Measurements from ENCODE around the gene GLUL. TPM values are rescaled to one million over a fixed set of nuclear protein-coding genes. Genes with fewer than 3 reads are reported as not detected.
"Not testable (repeated sequence)": the region's sequence is repeated elsewhere in the genome, so short reads cannot be mapped to it uniquely, and the experiment has no call there.

The GLUL gene
- total RNA-seq, 1 experiment from 2014 or later = not detected

DNA sequence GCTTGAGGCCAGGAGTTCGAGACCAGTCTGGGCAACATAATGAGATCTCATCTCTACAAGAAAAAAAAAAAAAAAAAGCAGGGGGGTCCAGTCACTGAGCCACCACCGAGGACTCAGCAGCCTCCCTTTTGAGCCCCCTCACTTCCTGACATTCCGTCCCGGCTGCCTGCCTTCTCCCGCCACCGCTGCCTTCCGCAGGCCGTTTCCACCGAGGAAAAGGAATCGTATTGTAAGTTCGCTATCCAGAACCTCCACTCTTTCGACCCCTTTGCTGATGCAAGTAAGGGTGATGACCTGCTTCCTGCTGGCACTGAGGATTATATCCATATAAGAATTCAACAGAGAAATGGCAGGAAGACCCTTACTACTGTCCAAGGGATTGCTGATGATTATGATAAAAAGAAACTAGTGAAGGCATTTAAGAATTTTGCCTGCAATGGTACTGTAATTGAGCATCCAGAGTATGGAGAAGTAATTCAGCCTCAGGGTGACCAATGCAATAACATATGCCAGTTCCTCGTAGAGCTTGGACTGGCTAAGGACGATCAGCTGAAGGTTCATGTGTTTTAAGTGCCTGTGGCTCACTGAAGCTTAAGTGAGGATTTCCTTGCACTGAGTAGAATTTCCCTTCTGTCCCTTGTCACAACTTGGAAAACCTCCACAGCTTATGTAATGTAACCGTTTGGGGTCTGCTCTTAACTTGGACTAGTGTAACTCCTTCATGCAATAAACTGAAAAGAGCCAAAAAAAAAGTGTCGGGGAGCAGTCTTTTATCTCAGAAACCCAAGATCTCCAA lies 55.6 kb downstream of the GLUL start:
- no peaks in the 10 kb centered on the region for H3K36me3 ChIP-seq (ENCODE audit: insufficient read depth, low read length)
- H4K20me1 ChIP-seq (ENCODE audit: insufficient read depth, low read depth, low read length) = no peaks in the 10 kb centered on the region
- no peak for DNase-seq
- H3K4me2 ChIP-seq (ENCODE audit: low read depth, low read length, poor library complexity, severe bottlenecking) = no peak overlapping the region
- no peak overlapping the region for H3K9ac ChIP-seq (ENCODE audit: low read length)
- H3K4me3 ChIP-seq (ENCODE audit: low read length) = no peak overlapping the region
- no peaks in the 10 kb centered on the region for H3K9me2 ChIP-seq (replicated peaks; ENCODE audit: insufficient read depth, low read length)
- H3K27ac ChIP-seq (ENCODE audit: low read length) = no peak overlapping the region
- H2AFZ ChIP-seq (ENCODE audit: low read length) = no peak overlapping the region
- no peaks in the 10 kb centered on the region for H3K9me3 ChIP-seq (ENCODE audit: low read length)
- H3K27me3 ChIP-seq (ENCODE audit: low read length) = no peaks in the 10 kb centered on the region
- peaks cover 13% of the 10 kb centered on the region for H3K4me1 ChIP-seq (ENCODE audit: low read length)
- H3K79me2 ChIP-seq (ENCODE audit: low read length) = no peaks in the 10 kb centered on the region

DNA sequence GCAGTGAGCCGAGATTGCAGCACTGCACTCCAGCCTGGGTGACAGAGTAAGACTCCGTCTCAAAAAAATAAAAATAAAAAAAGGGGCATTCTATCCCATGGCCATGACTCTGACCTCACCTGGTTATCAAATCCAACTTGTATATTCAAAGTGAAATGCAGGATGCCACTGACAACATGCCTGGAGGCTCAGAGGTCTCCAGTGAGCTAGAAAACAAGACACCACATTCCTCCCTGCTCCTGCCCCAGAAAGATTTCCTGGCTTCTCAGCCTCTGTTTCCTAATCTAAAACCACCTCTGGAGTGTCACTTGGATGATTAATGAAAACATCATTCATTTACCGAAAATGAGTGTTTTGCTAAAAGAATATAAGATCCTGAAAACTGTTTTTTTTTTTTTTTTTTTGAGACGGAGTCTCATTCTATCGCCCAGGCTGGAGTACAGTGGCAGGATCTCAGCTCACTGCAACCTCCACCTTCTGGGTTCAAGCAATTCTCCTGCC lies 58.5 kb downstream of the GLUL start:
- H3K9ac ChIP-seq (ENCODE audit: low read length); DNase-seq; H3K4me3 ChIP-seq (ENCODE audit: low read length); H4K20me1 ChIP-seq (ENCODE audit: insufficient read depth, low read depth, low read length); H3K9me2 ChIP-seq (replicated peaks; ENCODE audit: insufficient read depth, low read length); H3K36me3 ChIP-seq (ENCODE audit: insufficient read depth, low read length); H3K27me3 ChIP-seq (ENCODE audit: low read length); H3K79me2 ChIP-seq (ENCODE audit: low read length); H3K27ac ChIP-seq (ENCODE audit: low read length); H3K9me3 ChIP-seq (ENCODE audit: low read length); H2AFZ ChIP-seq (ENCODE audit: low read length); H3K4me2 ChIP-seq (ENCODE audit: low read depth, low read length, poor library complexity, severe bottlenecking): not testable (repeated sequence)
- H3K4me1 ChIP-seq (ENCODE audit: low read length) = peaks cover 17% of the 10 kb centered on the region

DNA sequence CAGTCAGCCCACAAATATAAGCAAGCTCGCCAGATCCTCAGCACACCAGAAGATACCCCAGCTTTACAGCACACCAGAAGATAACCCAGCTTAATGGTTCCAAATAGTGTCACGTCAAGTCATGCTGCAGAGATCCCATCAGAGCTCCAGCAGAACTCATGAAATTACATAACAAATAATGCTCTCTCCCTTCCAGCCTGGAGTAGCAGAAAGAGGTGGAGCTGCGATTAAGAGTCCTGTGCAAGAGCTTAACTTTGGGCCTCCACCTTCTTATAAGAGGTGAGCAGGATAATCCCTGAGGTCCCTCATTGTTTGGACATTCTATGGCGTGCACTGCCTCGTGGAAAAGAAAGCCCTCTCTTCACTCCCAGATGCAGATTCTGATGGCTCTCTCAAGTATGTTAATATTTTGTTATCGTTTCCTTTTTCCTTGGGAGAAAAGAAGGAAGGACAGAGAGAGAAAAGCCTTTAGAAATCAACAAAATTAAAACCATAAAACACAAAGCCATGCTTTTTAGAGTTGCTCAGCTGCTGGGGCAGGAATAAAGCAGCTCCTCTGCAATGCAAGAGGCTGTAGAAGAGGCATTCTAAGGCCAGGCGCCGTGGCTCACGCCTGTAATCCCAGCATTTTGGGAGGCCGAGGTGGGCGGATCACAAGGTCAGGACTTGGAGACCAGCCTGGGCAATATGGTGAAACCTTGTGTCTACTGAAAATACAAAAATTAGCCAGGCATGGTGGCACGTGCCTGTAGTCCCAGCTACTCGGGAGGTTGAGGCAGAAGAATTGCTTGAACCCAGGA lies 59.1 kb downstream of the GLUL start:
- Histone ChIP-seq H2AFZ (ENCODE audit: low read length) (0 out of 2 replicates have a peak overlapping the region, but pooled peaks have one; percentile 11), H3K9ac (ENCODE audit: low read length) (no peak overlapping the region), H3K27ac (ENCODE audit: low read length) (no peak overlapping the region)

More for the DNA sequence above, 59.1 kb downstream of the GLUL start:
- Histone ChIP-seq H3K9me2 (replicated peaks; ENCODE audit: insufficient read depth, low read length) (no peaks in the 10 kb centered on the region), H3K36me3 (ENCODE audit: insufficient read depth, low read length) (no peaks in the 10 kb centered on the region), H3K79me2 (ENCODE audit: low read length) (no peaks in the 10 kb centered on the region), H4K20me1 (ENCODE audit: insufficient read depth, low read depth, low read length) (no peaks in the 10 kb centered on the region), H3K4me3 (ENCODE audit: low read length) (no peak overlapping the region), H3K27me3 (ENCODE audit: low read length) (no peaks in the 10 kb centered on the region), H3K9me3 (ENCODE audit: low read length) (no peaks in the 10 kb centered on the region), H3K4me2 (ENCODE audit: low read depth, low read length, poor library complexity, severe bottlenecking) (no peak overlapping the region), H3K4me1 (ENCODE audit: low read length) (peaks cover 17% of the 10 kb centered on the region)
- DNase-seq = no peak

Other genes starting within 250 kb of the GLUL start
- not detected in 2 replicates for gene TEDDM1, start 8.9 kb upstream of the GLUL start, total RNA-seq (2014; rRNA removed; shearing (Covaris generic); ENCODE audit: low replicate concordance)
- gene RGSL1, start 58.4 kb upstream of the GLUL start, total RNA-seq (2014; rRNA removed; shearing (Covaris generic); ENCODE audit: low replicate concordance) = 0.22 and 0.97 TPM in 2 replicates
- gene RNASEL, start 197.5 kb upstream of the GLUL start, total RNA-seq (2014; rRNA removed; shearing (Covaris generic); ENCODE audit: low replicate concordance) = 11.8 and 17.3 TPM in 2 replicates
- gene RGS16, start 212.6 kb upstream of the GLUL start, total RNA-seq (2014; rRNA removed; shearing (Covaris generic); ENCODE audit: low replicate concordance) = 19.0 and 27.7 TPM in 2 replicates

Data from Karpas-422 (cell line).